Non-pigmented ciliary epithelial cell (primary cell): ENCODE data around the gene UBE2D3.

Source experiments
- DNase-seq: peaks from one replicate; pipeline ENCODE4 v3.0.0-alpha.2; 2010; ENCODE audit warnings: low read depth

UBE2D3 gene

DNA sequence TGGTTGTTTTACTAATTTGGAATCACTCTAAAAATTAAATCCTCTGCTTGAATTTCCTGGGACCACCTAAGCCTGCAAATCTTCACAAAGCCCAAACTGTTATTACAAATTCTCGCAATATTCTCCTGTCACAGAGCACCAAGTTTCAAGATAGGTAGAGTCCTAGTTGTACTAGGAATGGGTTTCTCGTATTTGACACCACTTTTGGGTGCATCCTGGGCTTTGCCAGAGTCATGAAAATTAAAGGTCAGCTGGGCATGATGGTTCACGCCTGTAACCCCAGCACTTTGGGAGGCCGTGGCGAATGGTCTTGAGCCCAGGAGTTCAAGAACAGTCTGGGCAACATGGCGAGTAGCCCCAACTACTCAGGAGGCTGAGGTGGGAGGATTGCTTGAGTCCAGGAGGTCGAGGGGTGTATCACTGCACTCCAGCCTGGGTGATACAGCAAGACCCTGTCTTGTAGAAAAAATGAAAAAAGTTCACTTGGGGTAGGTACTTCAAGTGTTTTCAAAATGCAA, 36.0 kb downstream of the UBE2D3 start:
- DNase-seq, result no peak

DNA sequence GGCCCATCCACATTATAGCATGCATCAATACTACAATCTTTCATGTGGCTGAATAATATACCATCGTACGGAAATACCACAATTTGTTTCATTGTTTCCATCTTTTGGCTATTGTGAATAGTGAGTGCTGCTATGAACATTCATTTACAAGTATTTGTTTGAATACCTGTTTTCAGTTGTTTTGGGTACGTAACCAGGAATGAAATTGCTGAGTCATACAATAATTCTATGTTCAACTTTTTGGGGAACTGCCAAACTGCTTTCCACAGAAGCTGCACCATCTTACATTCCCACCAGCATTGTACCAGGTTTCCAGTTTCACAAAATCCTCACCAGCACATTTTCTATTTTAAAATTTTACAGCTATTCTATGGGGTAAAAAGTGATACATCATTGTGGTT, 38.0 kb downstream of the UBE2D3 start:
- peak; percentile 54 for DNase-seq

DNA sequence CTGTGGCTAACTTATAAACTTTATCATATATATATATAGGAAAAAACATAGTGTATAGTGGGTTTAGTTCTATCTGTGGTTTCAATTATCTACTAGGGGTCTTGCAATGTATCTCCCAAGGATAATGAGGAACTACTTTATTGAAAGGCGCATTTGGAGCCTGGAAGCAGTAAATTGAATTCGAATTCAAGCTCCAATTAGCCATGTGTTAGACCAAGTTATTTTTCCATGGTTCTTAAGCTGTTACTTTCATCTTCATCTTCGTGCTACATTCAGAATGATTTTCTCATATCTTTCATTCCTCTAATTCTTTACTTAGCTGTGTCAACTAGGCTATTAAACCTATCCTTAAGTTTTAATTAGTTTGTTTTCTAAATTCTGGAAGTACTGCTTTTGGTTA, 39.4 kb downstream of the UBE2D3 start:
- no peak for DNase-seq

DNA sequence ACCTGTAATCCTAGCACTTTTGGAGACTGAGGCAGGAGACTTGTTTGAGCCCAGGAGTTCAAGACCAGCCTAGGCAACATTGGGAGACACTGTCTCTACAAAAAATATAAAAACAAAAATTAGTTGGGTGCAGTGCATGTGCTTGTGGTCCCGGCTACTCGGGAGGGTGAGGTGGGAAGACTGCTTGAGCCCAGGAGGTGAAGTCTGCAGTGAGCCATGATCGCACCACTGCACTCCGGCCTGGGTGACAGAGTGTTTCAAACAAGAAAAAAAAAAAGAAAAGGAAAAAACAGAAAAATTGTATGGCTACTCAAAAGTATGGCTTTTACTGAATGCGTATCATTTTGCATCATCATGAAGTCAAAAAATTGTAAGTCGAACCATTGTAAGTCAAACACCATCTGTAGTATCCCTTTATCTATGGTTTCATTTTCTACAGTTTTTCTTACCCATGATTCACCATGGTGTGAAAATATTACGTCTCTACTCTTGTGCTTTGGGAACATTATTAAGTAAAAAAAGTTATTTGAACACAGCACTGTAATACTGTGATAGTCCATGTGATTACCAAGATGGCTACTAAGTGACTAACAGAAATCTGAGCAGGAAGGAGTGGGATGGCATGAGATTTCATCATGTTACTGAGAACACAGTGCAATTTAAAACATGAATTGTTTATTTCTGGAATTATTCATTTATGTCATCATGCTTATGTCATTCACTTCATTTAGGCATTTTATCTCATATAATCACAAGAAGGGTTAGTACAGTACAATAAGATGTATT, 40.1 kb downstream of the UBE2D3 start:
- peak; percentile 60 for DNase-seq

- DNase-seq, result no peak
Observed at GRCh38 chr4:102786279-102786678, 41.1 kb downstream of the UBE2D3 start.

GRCh38 chr4:102783006-102783405, 44.3 kb downstream of the UBE2D3 start:
- no peak for DNase-seq

- DNase-seq, result no peak
Observed at GRCh38 chr4:102781570-102781969, 45.8 kb downstream of the UBE2D3 start.

DNA sequence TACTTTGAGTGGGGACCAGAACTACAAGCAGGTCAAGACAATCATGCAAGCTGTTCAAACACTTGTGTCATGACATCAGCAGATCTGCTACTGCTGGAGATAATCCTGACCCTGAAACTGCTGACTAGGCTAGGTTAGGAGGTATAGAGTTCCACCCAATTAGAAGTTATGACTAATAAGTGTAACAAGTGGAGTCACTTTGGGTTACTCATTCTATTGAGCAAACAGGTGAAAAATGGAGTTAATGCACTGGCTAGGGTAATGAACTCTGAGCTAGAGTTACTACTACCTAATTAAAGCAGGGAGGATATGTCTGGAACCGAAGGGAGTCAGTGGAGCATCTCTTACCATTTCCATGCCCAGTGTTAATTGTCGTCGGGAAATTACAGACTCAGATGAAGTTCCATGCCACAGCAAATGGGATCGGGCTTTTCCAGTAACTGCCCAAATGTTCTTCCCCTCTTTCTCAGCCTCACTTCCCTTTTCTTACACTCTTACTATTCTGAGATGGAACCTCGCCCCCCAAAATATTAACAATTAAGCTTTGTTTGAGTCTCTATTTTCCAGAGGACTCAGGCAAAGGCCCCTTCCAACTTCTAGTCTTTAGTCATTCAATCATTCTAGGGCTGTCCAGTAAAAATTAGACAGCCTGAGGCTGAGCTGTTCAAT, 46.7 kb downstream of the UBE2D3 start:
- peak; percentile 24 for DNase-seq

DNA sequence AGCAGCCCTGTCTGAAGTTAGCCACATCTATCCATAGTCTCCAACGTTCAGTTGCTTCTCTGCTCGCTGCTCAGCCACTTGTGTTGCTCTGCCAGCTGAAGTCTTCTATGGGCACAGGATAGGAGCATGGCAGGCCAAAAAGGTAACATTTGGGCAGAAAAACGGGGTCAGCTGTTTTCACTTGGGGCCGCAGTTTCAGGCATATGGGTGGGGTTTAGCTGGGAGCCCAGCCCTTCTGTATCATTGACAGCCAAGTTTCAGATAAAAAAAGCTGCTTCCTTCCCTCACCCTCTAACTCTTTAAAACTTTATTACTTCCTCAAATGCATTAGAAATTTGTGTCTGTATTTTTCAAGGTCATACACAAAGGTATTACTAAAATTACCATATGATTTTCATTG, 48.1 kb downstream of the UBE2D3 start:
- no peak for DNase-seq

DNA sequence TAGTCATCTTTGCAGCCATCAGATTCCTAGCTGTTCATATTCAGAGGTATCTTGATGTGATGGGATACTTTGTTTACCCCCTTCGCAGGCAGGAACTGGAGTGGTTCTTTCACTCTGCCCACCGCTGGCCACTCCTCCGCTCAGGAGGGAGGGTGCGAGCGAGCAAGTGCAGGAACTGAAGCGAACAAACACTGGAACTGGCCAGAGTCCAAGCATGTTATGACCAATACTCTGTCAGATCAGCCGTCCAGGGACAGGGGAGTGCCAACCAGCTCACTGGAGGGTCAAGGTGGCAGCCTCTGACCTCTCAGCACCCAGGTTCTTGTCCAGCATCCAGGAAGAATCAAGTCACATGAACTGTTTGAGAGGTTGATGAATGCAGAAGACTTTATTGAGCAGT, 48.6 kb downstream of the UBE2D3 start:
- DNase-seq, result no peak

- DNase-seq, result no peak
Observed at GRCh38 chr4:102775805-102776204, 51.5 kb downstream of the UBE2D3 start.

- no peak for DNase-seq
Observed at GRCh38 chr4:102774254-102774653, 53.1 kb downstream of the UBE2D3 start.

DNA sequence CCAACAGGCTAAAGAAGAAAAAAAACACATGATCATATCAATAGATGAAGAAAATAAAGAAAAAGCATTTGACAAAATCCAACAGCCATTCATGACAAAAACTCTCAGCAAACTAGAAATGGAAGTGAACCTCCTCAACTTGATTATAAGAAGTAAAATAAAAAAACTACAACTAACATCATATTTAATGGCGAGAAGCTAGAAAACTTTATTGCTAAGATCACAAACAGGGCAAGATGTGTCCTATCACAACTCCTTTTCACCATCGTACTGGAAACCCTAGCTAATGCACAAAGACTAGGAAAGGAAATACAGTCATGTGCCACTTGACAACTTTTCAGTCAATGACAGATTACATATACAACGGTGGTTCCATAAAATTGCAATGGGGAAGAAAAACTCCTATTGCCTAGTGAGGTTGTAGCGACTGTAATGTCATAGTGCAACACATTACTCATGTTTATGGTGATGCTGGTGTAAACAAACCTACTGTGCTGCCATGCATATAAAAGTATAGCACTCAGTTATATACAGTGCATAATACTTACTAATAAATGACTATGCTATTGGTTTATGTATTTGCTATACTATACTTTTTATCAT, 54.5 kb downstream of the UBE2D3 start:
- no peak for DNase-seq

DNA sequence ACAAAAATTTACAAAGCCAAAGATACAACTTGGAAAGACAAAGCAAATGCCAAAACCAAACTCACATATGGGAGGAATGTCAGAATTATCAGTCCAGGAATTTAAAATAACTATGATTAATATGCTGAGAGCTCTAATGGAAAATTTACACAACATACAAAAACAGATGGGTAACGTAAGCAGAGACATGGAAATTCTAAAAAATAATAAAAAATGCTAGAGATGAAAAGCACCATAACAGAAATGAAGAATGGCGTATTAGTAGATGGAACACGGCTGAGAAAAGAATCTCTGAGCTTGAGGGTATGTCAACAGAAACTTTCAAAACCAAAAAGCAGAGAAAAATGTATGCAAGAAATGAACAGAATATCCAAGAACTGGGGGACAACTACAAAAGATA, 62.5 kb downstream of the UBE2D3 start:
- no peak for DNase-seq

GRCh38 chr4:102761906-102762305, 65.4 kb downstream of the UBE2D3 start:
- no peak for DNase-seq

GRCh38 chr4:102761296-102761701, 66.1 kb downstream of the UBE2D3 start:
- DNase-seq, result no peak

DNA sequence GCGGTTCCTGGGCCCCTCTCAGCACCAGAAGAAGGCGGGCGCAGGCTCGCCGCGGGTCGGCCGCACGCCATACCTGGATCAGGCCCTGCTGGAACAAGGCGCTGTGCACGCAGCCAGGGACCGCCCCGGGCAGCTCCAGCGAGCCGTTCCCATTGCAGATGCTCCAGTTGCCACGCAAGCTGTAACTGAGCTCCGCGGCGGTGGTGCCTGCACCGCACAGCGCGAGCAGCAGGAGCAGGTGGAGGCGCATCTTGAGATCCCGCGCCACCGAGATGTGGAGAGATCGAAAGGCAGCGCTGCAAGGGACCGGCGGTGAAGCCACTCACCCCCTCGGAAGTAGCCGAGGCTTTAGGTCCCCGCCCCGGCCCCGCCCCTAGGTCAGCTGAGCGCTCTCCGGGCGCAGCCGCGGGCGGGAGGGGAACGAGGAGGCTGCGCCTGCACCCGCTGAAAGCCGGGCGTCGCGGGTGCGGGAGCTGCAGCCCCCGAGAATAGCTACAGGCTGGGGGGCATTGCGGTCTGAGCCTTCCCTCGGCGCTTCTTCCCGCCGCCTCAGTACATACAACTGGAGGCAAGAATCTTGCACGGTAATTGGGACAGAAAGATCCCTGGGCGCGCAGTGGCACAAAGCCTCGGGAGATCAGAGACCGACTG, 66.6 kb downstream of the UBE2D3 start, which contains the start of gene MANBA:
TSS of gene MANBA (minus strand) at position 324 of the 651 bp plus-strand sequence. CDS start at position 250, 74 bp downstream.
- no peak for DNase-seq

DNA sequence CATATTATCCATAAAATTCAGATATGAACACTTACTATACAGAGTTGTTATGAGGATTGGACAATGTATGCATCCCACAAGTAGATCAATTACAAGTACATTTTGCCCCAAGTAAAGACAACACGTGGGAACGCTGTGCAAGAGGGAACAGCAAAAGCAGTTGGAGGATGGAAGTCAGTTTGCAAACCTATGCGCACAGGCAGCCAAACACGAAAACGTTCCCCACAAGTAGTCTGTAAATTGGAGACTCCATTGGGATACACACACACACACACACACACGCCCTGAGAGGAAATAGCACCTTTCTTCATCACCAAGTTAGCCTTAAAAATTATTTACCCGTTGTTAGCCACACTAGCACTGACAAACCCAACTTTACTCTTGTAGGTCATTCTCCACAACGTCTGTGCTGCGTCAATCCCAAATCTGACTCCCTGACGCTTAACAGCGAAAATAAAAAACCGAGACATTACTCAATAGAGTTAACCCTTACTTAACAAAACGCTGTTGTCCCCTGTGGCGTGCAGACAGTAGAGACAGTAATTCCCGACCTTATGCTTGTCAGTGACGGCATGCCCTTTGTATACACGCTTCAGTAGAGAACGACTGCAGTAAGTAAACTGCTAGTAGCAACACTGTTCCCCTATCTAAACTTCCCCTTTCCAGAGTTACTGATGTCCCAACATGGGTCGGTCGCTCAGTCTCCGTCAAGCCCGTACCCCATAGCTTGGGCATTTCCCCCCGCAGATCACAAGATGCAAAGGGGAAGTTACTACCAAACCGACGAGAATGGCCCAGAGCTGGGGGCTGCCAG, 67.3 kb downstream of the UBE2D3 start:
- DNase-seq, result peak; percentile 8

- no peak for DNase-seq
Observed at GRCh38 chr4:102758241-102759160, 68.8 kb downstream of the UBE2D3 start.

DNA sequence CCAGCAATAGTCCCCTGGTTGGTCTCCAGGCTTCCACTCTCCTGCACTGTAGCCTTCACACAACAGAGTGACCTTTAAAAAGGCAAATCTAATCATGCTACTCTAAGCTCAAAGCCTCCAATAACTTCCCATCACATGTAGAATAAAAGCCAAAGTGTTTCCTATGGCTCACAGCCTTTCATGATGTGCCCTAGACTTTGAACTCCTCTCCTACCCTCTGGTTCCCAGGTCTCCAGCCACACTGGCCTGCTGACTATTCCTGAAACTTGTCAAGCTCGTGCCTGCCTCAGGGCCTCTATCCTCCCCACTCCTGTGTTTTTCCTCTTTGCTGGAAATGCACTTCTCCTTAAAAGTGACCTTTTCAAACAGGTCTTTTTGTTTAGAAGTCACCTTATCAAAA, 69.7 kb downstream of the UBE2D3 start:
- DNase-seq, result no peak
